DMS79 treated with DMSO at 0.1 percent for 48 hours (cell line): ENCODE measurements around the gene ARL8B.
"Not testable (repeated sequence)": the region's sequence is repeated elsewhere in the genome, so short reads cannot be mapped to it uniquely, and the experiment has no call there.

ENCODE experiments used
- DNase-seq: peaks from one replicate; lab custom pipeline; 2025; lab: John Stamatoyannopoulos, UW

ARL8B gene

GRCh38 chr3:5122030-5122740 is at the start of gene ARL8B:
TSS of gene ARL8B (plus strand) at chr3:5122292. CDS start at chr3:5122466, 174 bp downstream.
- DNase-seq = peak; percentile 28

GRCh38 chr3:5073374-5074085 is 48.6 kb upstream of the ARL8B start:
- DNase-seq = no peak

GRCh38 chr3:5078151-5078550 is 43.9 kb upstream of the ARL8B start:
- no peak for DNase-seq

DNA sequence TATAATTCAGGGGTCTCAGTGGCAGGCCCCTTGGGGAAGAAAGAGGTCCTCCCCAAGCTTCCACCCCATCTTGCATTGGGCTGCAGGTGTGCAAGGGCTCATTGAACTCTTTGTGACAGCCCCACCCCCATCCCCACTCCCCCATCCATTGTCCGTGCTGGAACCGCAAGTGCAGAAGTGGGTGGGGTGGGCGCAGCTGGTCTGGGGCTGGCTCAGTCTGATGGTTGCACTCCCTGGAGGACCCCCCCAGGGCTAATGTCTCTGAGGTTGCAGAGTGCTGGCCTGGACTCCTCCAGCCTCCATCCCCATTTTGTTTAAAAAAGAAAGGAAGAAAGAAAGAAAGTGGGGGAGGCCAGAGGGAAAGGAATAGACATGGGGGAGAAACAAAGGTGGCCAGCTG is 42.3 kb upstream of the ARL8B start:
- no peak for DNase-seq

DNA sequence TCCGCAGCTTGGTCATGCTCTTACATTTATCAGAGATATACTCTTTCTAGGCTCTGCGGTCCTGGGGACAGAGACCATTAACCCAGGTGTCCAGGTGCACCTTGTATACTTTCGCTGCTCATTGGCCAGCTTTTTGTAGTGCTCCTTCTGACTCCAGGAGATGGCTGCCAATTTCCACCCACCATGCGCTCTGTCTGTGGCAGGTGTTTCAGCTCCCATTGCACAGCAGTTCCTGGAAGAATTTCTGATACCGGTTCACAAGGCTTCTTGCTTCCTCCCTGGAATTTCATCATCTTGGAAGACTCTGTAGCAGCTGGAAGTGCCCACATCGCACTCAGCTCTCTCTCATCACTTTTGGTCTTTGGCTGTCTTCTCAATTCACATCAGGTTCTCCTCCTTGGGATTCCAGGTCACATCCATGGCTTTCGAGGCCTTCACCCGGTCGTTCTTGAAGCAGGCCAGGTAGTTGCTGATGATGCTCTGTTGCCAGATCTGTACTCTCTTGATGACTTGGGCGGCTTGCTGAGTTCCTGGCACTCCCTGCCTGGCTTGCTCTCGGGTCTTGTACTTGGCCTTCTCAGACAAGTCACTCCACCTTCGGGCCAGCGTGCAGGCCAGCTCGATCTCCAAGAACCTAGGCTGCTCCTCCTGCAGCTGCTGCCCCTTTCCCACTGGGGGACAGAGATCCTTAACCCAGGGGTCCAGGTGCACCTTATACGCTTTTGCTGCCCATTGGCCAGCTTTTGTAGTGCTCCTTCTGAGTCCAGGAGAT is 41.1 kb upstream of the ARL8B start:
- no peak for DNase-seq

DNA sequence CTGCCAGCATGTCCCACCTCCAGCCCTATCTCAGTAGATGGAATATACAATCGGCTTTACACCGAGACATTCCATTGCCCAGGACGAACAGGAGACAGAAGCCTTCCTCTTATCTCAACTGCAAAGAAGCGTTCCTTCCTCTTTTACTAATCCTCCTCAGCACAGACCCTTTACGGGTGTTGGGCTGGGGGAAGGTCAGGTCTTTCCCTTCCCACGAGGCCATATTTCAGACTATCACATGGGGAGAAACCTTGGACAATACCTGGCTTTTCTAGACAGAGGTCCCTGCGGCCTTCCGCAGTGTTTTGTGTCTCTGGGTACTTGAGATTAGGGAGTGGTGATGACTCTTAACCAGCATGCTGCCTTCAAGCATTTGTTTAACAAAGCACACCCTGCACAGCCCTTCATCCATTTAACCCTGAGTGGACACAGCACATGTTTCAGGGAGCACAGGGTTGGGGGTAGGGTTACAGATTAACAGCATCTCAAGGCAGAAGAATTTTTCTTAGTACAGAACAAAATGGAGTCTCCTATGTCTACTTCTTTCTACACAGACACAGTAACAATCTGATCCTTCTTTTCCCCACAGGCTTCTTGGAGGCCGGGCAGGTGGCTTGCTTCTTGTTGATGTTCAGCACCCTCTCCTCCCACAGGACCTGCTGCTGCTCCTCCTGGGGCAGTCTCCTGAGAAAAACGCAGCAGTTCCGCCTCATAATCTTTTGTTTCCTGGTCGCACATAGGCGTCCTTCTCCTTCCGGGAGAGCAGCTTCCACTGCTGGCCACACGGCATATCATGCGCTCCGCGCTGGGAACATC is 39.9 kb upstream of the ARL8B start:
- not testable (repeated sequence) for DNase-seq

GRCh38 chr3:5082789-5083115 is 39.3 kb upstream of the ARL8B start:
- no peak for DNase-seq

- no peak for DNase-seq
Observed at GRCh38 chr3:5084224-5084623, 37.9 kb upstream of the ARL8B start.

GRCh38 chr3:5086708-5087107 is 35.4 kb upstream of the ARL8B start:
- DNase-seq = no peak

GRCh38 chr3:5087209-5087608 is 34.9 kb upstream of the ARL8B start:
- no peak for DNase-seq

GRCh38 chr3:5090197-5090596 is 31.9 kb upstream of the ARL8B start:
- DNase-seq = no peak

DNA sequence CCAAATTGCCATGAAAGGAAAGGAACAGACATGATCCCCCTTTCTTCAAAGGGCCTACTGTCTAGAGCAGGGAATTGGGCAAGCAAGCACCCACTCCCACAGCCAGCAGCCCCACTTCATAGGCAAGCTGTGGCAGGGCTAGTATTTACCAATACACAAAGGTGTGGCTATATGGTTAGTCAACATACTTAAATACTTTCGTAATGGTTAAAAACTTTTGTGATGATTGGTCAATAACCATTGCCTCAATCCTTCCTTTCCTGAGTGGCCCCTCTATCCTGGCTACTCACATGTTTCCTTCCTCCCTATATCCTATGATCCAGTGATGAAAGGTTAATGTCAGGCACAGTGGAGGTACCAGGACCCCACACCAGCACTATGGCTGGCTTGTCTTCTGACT is 30.1 kb upstream of the ARL8B start:
- DNase-seq = no peak

DNA sequence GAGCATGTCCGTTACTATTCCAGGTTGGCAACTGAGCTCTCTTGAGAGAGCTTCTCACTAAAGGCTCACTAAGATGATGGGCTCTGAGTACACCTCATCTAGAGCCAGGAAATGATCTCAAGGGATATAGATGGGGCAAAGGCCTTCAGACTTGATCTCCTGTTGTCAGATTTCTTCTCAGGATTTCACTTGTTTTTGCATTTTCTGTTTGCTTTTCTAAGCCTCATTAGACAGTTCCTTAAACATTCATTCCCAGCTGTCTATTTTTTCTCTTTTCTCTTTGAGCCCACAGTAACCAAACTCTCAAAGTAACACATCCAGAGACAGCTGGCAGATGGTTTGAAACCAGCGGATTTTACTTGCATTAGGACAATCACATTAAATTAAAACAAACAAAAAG is 28.4 kb upstream of the ARL8B start:
- DNase-seq = no peak

DNA sequence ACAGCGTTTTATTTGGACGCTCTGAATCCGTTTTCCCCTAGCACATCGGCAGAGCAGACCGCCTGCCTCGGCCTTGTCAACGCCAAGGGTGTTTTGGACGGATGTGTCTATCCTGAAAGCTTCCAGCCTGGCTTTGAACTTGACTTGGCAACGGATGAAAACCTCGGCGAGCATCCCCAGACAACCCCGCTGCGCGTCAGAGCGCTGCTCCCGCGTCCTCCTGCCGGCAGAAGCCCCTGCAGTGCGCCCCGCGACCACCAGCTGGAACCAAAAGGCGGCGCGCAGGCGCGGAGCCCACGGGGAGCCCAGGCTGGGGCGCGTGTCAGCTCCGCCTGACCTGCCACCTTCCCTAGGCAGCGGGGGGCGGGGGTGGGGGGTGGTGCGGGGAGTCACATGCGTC is 26.2 kb upstream of the ARL8B start:
- no peak for DNase-seq

DNA sequence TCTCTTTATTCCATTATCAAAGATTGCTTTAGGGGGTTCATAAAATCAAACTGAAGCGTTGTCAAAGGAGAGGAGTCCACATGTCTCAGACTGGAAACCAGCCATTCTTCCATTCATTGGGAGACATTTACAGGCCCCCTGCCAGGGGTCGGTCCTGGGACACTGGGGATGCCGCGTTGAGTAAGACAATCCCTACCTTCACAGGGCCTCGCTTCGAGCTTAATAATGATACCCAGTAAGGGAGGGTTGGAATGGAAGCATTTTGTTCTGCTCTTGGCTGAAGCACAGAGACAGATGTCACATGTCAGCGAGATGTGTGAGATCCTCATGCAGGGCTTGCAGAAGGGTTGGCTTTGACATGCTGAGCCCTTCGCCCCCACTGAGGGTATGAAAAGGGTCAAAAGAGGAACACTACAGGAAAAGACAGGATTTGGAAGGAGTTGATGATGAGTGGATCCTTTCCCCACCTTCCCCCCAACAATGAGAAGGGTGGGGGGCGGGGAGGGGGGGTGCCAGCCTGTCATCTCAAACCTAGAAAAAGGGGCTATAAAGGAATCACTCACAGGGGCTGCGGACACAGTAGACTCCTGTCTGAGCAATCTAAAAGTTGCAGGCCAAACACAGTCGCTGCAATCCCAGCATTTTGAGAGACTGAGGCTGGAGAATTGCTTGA is 25.6 kb upstream of the ARL8B start:
- DNase-seq = no peak

- DNase-seq = no peak
Observed at GRCh38 chr3:5098346-5098745, 23.7 kb upstream of the ARL8B start.

GRCh38 chr3:5102532-5102931 is 19.6 kb upstream of the ARL8B start:
- no peak for DNase-seq

DNA sequence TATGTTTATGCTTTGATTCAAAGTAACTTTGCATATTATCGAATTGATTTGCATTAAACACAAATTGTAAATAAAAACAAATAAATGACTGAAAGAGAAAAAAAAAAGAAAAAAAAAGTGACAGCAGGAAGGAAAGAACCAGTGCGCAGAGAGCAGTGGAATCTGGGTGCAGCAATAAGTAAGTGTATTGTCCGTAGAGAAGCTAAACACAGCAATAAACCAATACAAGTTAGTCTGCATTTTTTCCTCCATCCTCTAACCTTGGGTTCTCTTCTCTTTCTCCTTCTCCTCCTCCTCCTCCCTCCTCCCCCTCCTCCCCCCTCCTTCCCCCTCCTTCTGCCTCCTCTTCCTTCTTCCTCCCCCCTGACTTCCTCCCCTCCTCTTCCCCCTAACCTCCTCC is 18.3 kb upstream of the ARL8B start:
- DNase-seq = no peak

DNA sequence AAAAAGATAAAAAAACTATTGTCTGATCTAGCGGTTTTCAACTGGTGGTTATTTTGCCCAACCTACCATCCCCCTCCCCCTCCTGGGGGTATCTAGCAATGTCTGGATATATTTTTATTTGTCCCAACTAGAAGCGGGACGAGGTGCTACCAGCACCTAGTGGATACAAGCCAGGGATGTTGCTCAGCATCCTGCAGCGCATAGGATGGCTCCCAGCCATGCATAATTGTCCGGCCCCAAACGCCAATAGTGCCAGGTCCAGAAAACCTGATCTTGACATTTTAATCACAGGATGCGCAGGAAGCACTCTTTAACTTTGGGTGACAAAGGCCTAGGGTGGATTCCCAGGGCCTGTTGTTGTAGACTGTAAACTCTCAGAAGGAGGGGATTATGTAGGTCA is 17.0 kb upstream of the ARL8B start:
- DNase-seq = no peak

GRCh38 chr3:5106371-5106770 is 15.7 kb upstream of the ARL8B start:
- not testable (repeated sequence) for DNase-seq

DNA sequence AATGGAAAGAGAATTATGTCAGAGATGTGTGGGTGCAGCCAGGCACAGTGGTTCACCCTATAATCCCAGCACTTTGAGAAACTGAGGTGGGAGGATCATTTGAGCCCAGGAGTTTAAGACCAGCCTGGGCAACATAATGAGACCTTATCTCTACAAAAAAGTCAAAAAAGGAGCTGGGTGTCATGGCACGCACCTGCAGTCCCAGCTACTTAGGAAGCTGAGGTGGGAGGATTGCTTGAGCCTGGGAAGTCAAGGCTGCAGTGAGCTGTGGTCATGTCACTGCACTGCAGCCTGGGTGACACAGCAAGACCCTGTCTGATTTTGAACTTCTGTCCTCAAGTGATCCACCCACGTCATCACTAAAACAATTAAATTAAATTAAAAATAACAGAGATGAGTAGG is 15.2 kb upstream of the ARL8B start:
- not testable (repeated sequence) for DNase-seq

DNA sequence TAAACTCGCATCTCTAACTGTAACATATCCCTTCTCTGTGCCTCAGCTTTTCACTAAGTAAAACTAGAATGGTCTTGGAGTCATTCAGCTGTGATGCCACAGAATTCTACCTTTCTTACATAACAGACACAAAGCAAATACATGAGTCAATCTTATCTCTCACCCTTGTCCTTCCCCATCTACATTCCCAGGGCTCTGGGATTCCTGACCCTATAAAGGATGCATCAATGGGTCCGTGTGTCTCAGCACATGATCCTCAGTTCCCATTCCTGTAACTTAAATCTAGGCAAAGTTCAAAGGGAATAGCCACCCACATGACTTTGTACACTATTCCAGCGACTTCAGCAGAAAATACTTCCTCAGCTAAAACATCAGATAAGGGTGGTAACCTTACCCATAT is 11.8 kb upstream of the ARL8B start:
- no peak for DNase-seq
